ENCODE measurements around the gene RGS7BP. TPM values are rescaled to one million over a fixed set of nuclear protein-coding genes. Genes with fewer than 3 reads are reported as not detected.

Gene RGS7BP
- total and polyA plus RNA-seq, 10 of the 15 experiments (the other 5 are each of a cell fraction or from before 2014, with no cell fraction given) = not detected

DNA sequence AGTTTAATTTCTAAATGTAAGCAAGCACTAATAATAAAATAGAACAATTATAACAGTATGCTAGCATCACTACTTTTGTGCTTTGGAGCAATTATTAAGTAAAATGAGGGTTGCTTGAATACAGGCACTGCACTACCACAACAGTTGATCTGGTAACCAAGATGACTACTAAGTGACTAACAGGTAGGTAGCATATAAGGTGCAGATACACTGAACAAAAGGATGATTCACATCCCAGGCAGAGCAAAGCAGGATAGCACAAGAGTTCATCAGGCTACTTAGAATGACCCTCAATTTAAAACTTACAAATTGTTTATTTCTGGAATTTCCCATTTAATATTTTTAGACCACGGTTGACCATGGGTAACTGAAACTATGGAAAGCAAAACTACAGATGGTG, 48.0 kb upstream of the RGS7BP start:
- no peak for DNase-seq (ENCODE audit: low read depth, low spot score)
- TF ChIP-seq IRF4 (IDR thresholded peaks at IDR 0.05; ENCODE audit: low read depth, low read length) (no peak), SMAD1 (IDR thresholded peaks at IDR 0.05; ENCODE audit: low read depth, partially characterized antibody) (no peak), PAX5 (IDR thresholded peaks at IDR 0.05; ENCODE audit: borderline replicate concordance, low read depth, low read length) (no peak), BCL3 (IDR thresholded peaks at IDR 0.05; ENCODE audit: borderline replicate concordance, insufficient read depth, low read depth, low read length, poor library complexity, severe bottlenecking) (no peak), SMARCA5 (IDR thresholded peaks at IDR 0.05) (no peak), NBN (IDR thresholded peaks at IDR 0.05) (no peak), JUNB (IDR thresholded peaks at IDR 0.05) (no peak), MYC (IDR thresholded peaks at IDR 0.05; ENCODE audit: insufficient read depth, insufficient read length, insufficient replicate concordance, low read length, severe bottlenecking) (no peak), JUND (IDR thresholded peaks at IDR 0.05; ENCODE audit: low read depth, low read length) (no peak)
- intact Hi-C loops (cut with micrococcal nuclease; ENCODE audit: unreplicated experiment) (no loop called here), in situ Hi-C loops (cut with MboI) (no loop called here)
- Histone ChIP-seq H3K27ac (ENCODE audit: control insufficient read depth, insufficient read depth) (no peak overlapping the region), H3K9me3 (replicated peaks; ENCODE audit: control insufficient read depth, insufficient read depth, low read length) (no peaks in the 10 kb centered on the region), H4K20me1 (ENCODE audit: control insufficient read depth, insufficient read depth) (no peaks in the 10 kb centered on the region), H2AFZ (ENCODE audit: control insufficient read depth, low read depth, low read length) (no peak overlapping the region), H3K4me3 (no peak overlapping the region), H3K9ac (ENCODE audit: control insufficient read depth, insufficient read depth, low read length) (no peak overlapping the region), H3K79me2 (ENCODE audit: control insufficient read depth, insufficient read depth, low read length) (no peaks in the 10 kb centered on the region), H3K4me2 (ENCODE audit: control insufficient read depth, insufficient read depth) (no peak overlapping the region), H3K4me1 (ENCODE audit: control insufficient read depth, insufficient read depth, low read length) (no peaks in the 10 kb centered on the region), H3K36me3 (ENCODE audit: control insufficient read depth in 2 of 2, insufficient read depth in 2 of 2, low read length in 1 of 2) (no peaks in the 10 kb centered on the region), H3K27me3 (replicated peaks in 1 of 2; ENCODE audit: control insufficient read depth in 2 of 2, insufficient read depth in 2 of 2, low read length in 1 of 2) (no peaks in the 10 kb centered on the region)
- POLR2A ChIA-PET = no interaction called here
- 0% methylated on average over 1 of the region's 1 CpG for WGBS (ENCODE audit: insufficient coverage, insufficient replicate concordance, low lambda C conversion rate, missing lambda C conversion rate)
- no TSS peak for BruUV-seq (replicated peaks)
- RAD21 ChIA-PET (ENCODE audit: unreplicated experiment) = no interaction called here
- peak; percentile 50 for ATAC-seq
- CTCF ChIA-PET = no interaction called here
- SMC1A ChIA-PET (ENCODE audit: uncharacterized antibody, unreplicated experiment) = no interaction called here
- FAIRE-seq = no peak
